NCI-H2171 (cell line): ENCODE measurements around the gene MB21D2.
"Not testable (repeated sequence)": the region's sequence is repeated elsewhere in the genome, so short reads cannot be mapped to it uniquely, and the experiment has no call there.

Experiments
- DNase-seq: peaks from one replicate; lab custom pipeline; 2025; lab: John Stamatoyannopoulos, UW

The MB21D2 gene, protein sequence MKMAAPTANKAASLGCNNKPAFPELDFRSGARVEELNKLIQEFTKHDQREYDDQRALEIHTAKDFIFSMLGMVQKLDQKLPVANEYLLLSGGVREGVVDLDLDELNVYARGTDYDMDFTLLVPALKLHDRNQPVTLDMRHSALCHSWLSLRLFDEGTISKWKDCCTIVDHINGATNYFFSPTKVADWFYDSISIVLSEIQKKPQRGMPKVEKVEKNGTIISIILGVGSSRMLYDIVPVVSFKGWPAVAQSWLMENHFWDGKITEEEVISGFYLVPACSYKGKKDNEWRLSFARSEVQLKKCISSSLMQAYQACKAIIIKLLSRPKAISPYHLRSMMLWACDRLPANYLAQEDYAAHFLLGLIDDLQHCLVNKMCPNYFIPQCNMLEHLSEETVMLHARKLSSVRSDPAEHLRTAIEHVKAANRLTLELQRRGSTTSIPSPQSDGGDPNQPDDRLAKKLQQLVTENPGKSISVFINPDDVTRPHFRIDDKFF

DNA sequence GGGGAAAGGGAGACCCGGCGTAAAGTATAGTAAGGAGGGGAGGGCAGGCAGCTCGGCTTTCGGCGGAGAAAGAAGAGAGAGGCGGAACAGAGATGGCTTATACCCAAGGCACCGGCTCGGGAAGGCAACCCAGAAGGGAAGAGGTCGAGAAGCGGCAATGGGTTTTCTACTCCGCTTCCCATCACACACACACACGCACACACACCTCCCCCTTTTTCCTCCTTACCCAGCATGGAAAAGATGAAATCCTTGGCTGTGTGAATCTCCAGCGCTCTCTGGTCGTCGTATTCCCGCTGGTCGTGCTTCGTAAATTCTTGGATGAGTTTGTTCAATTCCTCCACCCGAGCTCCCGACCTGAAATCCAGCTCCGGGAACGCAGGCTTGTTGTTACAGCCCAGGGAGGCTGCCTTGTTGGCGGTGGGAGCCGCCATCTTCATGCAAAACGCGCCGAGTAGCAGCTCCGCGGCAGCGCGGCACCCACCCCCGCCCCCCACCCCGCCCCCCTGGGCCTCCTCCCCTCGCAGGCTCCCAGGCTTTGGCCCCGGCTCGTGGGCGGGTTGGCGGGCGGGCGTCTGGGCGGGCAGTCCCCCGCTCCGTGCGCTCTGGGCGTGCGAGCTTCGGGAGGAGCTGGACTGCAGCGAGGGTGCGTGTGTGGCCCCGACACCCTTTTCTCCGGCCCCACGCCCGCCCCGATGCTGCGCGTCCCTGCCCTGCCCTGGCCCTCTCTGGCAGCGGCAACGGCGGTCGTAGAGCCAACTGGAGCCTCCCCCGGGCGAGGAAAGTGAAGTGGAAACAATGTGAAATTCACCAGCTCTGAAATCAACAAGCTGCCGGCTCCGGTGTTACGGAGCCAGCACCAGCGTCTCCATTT, at the start of gene MB21D2:
MB21D2 (minus strand) TSS at position 453 of the 871 bp plus-strand sequence; CDS start at position 437, 16 bp downstream.
- peak; percentile 77 for DNase-seq

DNA sequence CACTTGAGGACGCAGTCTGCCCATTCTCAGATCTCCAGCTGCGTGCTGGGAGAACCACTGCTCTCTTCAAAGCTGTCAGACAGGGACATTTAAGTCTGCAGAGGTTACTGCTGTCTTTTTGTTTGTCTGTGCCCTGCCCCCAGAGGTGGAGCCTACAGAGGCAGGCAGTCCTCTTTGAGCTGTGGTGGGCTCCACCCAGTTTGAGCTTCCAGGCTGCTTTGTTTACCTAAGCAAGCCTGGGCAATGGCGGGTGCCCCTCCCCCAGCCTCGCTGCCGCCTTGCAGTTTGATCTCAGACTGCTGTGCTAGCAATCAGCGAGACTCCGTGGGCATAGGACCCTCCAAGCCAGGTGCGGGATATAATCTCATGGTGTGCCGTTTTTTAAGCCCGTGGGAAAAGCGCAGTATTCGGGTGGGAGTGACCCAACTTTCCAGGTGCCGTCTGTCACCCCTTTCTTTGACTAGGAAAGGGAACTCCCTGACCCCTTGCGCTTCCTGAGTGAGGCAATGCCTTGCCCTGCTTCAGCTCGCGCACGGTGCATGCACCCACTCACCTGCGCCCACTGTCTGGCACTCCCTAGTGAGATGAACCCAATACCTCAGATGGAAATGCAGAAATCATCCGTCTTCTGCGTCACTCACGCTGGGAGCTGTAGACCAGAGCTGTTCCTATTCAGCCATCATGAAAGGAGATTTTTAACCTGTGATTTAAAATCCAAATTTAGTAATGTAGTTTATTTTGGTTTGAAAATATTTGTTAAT, 47.5 kb upstream of the MB21D2 start:
- not testable (repeated sequence) for DNase-seq

DNA sequence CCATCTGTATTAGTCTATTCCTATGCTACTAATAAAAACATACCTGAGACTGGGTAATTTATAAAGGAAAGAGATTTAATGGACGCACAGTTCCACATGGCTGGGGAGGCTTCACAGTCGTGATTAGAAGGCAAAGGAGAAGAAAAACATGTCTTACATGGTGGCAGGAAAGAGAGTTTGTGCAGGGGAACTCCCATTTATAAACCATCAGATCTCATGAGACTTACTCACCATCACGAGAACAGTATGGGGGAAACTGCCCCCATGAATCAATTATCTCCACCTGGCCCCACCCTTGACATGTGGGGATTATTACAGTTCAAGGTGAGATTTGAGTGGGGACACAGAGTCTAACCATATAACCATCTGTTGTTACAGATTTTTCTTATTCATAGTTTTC, 42.1 kb upstream of the MB21D2 start:
- no peak for DNase-seq

DNA sequence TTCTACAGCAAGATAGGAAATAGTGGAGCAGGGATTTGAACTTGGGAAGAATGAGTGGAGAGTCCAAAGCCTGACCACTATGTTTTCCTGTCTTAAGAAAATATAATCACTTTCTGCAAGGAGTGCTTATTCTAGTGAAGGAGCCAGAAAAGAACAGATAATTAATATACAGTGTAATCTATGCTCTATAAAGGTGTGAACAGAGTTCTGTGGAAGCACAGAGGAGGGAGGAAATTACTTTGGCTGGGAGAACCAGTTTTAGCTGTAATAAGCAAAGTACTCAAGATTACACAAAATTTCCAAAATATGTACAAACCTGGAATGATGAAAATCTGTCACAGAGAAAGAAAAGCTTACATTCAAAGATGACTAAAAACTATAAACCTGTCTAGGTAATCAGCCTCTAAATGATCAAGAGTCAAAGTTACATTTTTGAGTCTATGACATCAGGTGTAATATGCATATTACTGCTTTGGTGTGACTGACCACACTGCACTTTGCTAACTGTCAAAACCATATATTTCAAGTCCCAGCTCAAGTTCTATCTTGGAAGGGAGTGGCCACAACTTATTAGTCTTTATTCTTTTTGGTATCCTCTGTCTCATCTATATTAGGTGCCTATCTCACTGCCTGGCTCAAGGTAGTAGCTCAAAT, 40.7 kb upstream of the MB21D2 start:
- DNase-seq: no peak

DNA sequence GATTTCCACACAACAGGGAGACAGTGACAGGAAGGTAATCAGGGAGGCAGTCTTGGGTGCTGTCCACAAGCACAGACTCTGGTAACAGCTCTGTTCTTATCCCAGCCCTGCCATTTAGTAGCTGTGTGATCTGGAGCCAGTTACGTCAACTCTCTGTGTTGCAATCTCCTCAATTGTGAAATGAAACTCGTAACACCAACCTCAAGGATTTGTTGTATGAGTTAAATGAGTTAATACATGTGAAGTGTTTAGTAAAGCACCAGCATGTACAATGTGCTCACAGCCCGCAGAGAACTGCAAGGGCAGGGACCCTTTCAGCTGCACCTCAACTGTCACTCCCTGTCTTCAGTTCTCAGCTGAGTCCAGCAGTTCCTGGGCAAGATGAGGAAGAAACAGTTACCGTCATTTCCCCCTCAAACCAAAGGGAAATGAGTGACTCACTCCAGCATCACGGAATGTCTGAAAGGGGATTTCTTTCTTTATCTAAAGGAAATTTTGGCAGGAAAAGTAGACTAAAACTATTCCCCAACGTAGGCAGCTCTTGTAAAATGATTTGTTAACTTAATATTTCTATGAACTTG, 39.9 kb upstream of the MB21D2 start:
- no peak for DNase-seq

DNA sequence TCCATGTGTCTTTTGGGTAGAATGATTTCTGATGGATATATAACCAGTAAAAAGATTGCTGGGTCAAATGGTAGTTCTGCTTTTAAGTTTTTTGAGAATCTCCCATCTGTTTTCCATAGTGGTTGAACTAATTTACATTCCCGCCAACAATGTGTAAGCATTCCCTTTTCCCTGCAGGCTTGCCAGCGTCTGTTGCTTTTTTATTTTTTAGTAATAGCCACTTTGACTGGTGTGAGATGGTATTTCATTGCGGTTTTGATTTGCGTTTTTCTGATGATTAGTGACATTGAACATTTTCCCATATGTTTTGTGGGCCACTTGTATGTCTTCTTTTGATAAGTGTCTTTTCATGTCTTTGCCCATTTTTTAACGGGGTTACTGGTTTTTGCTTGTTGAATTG, 36.3 kb upstream of the MB21D2 start:
- no peak for DNase-seq

DNA sequence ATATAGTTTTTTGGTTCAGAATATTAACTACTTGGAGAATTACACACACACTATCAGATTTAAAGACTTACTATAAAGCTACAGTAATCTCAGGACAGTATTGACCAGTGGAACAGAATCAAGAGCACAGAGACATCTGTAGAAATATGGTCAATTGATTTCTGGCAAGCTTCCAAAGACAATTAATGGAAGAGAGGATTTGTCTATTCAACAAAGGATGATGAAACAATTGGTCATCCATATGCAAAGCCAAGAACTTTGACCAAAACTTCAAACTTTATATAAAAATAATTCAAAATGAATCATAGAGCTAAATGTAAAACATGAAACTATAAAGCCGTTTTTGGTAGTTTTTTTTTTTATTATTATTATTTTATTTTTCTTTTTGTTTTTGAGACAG, 29.8 kb upstream of the MB21D2 start:
- DNase-seq: no peak

DNA sequence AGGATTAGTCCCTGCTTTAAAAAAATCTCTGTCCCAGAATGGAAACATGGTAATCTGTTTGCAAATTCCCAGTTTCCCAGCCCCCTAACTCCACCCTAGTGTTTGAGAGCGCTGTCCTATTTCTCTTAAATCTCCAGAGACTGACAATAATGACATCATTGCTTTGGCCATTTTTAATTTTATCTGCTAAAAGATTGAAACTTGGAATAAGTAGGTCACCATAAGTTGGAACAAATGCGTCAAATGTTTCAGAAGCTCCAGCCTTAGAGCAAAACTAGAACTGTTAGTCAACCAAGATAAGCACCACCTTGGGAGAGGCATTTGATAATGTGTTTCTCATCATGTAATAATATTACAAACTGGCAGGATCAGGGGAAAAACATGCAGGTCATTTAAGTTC, 25.7 kb upstream of the MB21D2 start:
- DNase-seq: no peak

DNA sequence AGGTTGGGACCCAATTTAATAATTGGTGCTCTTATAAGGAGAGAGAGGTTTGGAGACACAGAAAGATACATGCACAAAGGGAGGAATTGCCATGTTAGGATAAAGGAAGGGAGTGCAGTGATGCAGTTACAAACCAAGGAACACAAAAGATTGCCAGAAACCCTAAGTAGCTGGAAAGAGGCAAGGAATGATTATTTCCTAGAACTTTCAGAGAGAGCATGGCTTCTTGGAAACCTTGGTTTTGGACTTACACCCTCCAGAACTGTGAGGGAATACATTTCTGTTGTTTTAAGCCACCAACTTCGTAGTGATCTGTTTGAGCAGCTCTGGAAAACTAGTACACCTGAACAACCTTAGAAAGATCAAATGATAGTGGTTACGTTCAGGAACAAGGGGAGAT, 25.0 kb upstream of the MB21D2 start:
- DNase-seq: no peak

DNA sequence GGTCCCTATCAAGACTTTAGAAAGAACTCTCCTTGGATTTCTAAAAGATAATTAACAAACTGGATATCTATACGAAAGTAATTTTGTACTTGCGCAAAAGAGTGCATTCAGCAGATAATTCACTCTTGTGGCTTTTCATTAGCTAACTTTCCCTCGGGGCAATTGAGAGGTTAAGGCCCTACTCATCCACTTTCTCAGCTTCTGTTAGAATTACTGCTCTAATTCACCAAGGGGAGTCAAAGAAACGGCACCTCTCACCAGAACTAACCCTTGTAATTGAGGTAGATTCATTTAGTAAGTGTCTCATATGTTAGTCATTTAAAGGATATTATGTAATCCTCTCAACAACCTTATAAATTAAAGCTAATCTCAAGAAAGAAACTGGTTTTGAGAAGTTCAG, 22.5 kb upstream of the MB21D2 start:
- no peak for DNase-seq

DNA sequence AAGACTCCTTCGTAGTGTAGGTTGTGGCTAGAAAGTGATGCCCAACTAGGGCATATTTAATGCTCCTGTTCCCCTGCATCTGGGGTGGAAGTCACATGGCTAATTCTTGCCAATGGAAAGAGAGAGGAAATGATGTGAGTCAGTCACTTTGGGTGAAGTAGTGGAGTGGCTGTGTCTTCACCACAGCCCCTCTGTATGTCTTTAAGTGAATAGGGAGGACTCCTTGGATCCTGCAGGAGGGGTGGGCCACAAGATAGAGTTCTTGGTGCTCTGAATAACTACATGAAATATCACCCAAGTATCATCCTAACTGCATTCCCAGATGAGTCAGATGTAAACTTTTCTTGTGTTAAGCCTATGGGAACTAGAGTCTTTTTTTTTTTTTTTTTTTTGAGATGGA, 17.8 kb upstream of the MB21D2 start:
- no peak for DNase-seq

DNA sequence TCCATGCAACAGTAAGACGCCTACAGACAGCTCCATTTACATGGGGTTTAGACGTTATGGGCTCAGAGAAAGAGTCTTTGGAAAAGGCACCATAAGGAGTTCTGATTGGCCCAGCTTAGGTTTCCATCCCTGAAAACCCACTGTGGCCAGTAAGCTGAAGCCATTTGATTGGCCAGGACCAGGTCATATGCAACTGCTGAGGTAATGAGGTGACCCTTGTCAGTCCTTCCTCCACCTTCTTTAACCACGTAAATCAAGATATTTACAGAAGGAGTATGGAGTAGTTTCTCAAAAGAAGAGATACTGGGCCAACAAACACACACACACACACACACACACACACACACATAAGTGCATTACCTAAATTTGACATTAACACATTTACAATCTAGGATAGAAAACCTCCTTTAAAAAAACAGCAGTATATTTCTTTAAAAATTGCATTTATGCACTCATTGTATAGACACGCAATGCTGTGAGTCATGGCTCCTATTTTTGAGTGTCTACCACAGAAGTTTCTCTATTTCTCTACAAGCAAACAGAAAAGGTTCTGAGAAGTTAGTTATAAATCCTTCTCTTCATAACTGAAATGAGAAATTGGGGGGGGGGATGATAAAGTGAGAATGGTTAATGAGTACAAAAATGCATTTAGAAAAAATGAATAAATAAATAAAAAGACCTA, 16.3 kb upstream of the MB21D2 start:
- DNase-seq: no peak

DNA sequence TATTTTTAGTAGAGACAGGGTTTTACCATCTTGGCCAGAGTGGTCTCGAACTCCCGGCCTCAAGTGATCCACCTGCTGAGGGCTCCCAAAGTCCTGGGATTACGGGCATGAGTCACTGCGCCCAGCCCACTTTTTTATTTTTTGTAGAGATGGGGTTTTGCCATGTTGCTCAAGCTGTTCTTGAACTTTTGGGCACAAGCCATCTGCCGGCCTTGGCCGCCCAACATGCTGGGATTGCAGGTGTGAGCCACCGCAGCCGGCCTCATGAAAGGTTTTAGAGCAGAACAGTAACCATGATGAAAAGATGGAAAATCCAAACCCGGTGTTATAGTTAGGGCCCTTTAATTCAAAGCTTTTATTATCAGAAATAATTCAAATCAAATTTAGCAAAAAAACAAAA, 15.6 kb upstream of the MB21D2 start:
- no peak for DNase-seq

DNA sequence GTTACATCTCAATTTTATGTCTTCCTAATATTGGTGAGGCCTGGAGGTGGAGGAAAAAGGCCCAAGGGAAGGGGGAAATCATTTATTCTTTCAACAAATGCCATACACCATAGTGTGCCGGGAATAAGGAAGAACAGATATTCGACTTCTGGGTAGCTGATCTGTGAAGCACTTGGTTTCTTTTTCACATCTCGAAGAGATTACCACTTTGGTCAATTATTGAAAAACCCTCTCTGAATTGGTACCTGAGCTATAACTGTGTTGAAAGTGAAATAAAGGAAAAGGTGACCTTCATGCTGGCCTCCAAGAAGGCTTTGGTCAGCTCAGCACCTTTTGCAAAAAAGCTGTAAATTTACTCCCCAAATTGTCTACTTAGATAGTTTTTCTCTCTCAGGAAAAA, 14.2 kb upstream of the MB21D2 start:
- DNase-seq: no peak

DNA sequence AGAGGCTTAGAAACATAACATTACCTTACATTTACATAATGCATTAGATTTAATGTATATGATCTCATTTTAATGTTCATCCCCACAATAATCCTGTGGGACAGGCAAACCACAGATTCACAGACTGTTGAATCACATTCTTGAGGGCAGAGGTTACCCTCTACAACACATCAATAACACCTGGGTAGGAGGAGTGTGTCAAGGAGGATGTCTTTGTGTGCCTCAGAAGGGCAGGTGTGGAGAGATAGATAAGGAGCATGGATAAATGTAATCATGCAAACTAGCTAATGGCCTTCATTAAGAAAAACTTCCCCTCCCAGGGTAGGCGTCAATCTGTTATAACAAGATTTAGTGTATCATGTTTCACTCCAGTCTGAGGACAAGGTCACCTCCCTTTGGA, 12.9 kb upstream of the MB21D2 start:
- no peak for DNase-seq

DNA sequence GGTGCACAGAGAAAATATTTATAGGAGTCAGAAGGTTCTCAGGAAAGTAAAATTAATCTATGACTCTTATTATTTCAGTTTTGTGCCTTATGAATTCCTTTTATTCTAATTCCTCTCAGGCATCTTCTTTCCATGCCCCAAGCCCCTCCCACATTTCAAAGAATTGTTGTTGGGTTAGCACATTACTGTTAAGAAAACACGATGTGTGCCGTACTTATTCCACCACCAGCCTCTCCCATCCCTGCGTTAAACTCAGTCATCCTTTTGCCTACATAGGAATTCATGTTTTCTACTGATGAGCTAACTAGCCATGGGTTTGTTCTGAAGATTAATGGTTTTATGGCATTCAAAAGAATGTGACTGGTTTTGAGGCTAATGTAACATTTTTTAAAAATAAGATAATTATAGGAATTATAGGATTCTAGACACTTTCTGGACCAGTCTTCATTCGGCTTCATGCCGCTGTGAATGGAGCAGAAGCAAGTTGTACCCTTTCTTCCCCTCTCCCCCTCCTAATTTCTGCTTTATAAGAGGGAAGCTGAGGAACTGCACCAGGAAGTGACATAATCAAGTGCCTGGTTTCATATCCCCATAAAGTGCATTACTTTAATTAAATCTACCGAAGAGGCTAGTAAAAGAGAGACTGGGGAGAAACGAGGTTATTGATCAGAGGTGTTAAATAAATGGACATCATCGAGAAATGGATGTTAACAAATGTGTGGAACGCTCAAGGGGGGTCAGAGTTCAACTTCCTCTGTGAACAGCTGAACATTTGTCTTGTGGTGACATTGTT, 12.3 kb upstream of the MB21D2 start:
- DNase-seq: no peak

DNA sequence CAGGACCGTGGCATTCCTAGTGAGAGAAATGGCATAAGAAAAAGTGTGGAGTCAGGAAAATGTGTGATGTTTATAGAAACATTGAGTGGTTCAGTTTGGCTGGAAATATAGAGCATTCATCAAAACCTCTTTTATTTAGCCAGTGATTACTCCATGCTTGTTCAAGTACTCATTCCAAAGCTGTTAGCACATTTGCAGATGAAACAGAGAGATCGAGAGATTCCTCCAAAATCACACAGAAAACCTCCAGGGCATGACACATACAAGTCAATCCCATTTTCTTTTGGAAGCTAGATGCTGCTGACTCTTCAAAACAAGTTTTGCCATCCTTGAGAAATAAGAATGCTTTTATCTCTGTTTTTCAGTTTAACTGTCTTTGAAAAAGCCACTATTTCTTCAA, 11.5 kb upstream of the MB21D2 start:
- no peak for DNase-seq

DNA sequence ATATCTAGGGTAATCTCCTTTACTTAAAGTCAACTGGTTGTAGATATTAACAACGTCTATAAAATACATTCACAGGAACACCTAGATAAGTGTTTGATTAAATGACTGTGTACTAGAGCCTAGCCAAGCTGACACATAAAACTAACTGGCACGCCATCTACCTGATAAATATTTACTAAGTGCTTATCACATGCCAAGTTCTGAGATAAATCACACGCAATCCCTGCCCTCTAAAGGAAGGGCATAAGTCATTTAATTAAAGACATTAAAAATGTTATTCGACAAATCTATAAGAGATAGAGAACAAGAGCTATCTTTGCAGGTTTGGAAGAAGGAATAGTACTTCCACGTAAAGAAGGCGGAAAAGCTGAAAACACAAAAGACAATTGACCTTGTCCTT, 11.1 kb upstream of the MB21D2 start:
- DNase-seq: no peak

DNA sequence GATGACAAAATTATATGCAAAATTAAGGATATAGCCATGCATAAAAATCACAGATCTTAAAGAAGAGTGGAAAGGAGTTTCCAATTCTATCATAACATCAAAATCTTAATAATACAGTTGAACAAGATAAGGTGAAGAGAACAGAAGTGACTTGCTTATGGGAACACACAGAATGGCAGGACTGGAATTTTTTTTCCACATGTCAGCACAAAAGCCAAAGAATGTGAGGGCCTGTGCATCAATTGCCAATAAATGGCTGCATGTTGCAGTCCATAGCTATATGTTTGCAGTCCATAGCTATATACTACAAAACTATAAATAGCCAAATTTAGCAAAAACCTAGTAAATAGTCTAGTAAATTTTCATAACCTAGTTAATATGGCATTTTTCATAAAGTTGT, 10.4 kb upstream of the MB21D2 start:
- no peak for DNase-seq

DNA sequence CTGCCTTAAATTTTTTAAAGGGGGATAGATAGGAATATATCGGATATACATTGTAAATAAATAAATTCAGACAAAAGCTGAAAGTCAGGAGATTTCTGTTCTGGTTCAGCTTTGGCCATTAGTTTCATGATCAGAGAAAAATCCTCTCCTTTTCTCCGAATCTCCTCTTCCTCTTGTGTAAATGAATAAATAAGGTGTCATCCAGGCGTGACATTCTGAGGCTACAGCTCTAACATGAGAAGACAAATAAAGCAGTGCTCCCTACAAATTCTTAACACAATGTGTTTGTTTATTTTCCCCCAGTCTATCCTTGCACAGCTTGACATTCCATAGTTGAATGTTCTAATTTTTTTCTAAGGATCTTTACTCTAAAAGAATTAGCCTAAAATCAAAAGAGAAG, 9.4 kb upstream of the MB21D2 start:
- DNase-seq: no peak
